ENCODE results near the gene MED9.

DNA sequence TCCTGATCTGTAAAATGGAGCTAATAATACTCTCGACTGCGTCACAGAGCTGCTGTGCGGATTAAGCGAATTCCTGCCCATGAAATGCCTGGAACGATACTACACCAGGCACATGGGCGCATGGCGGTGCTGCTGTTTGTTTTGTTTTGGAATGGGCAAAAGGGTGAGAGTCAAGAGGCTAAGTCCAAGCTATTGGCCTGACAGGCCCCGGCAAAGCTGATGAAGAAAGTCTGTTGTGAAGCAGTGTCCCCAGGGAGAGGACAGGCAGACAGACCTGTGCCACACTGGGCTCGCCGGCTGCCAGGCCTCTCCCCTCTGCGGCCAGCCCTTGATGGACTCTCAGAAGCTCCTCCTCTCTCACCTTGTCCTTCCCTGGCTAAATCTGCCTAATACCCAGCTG lies 50.7 kb downstream of the MED9 start:
- no peak for TF ChIP-seq CTCF (IDR thresholded peaks at IDR 0.05; ENCODE audit: insufficient read depth, low read length, poor library complexity, severe bottlenecking)
- TF ChIP-seq EZH2phosphoT487 (conservative IDR thresholded peaks at IDR 0.05; ENCODE audit: low read length), result no peak

Measured in SU-DHL-6 (cell line).